Putamen (tissue), 1 donor: ENCODE data around the gene ANO2.

Source experiments
- DNase-seq: peaks from one replicate; pipeline ENCODE4 v3.0.0-alpha.2; 2016; ENCODE audit warnings: low spot score

The ANO2 gene

DNA sequence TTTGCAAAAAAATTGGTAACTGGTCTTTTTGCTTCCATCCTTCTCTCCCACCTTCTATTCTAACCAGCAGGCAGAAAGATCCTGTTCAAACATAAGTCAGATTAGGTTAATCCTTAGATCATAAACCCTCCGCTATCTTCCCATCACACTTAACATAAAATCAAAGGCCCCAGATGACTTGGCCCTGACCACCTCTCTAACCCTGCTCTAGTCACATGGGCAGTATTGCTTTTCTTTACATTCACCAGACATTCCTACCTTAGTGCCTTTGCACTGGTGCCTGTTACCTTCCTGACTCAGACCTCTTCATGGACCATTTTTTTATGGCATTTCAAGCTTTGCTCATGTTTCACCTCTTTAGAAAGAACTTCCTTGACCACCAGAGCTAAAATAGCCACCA, 429.6 kb downstream of the ANO2 start:
- DNase-seq: no peak

DNA sequence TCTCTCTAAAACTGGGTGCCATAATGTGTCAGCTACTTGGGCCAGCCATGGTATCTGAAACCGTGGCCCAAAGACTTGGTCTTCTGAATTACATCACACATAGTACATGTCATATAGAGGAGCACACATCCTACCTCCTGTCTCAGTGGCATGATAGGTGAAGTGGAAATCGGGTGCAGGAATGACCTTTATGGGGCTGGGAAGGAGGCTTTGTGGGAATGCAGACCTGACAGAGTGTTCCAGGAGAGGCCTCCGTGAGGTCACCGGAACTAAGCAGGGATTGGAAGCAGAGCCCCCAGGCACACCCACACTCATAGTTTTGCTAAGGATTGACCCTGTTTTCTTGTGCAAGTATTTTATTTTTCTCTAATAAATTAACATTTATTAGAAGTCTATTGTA, 430.5 kb downstream of the ANO2 start:
- DNase-seq: no peak

DNA sequence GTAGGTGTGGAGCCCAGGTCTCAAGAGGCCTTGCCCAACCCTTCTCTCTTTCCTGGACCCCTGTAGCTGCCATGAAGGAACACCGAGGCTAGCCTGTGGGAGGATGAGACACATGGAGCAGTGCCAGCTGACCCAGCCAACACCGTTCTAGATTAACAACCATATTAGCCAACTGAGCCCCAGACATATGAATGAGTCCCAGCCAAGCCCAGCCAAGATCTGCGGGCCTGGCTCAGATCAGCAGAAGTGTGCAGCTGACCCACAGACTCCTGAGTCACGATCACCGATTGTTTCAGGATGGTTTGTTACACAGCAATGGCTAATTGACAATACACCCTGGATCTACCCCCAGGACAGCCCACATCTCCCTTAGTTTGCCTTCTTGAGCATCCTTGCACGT, 431.0 kb downstream of the ANO2 start:
- no peak for DNase-seq

DNA sequence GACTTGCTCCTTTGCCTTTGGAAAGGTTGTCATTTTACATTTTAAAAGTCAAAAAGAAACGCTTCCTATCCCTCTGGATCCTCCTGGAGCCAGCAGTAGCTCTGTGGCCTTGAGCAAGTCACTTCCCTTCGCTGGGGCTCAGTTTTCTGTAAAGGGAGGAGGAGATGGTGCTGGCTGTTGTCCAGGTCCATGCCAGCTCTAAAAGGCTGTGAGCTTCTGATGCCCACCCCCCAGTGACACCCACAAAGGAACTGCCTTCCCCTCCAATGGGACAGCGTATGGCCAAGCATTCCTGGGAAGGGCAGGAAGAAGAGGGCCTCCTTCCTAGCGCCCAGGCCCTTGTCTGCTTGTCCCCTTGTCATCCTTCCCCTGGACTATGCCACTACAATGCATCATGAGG, 431.7 kb downstream of the ANO2 start:
- no peak for DNase-seq
